A673 (cell line): ENCODE results near the gene ALG14.

Experiments used
- EZH2 ChIP-seq: fragments of 200-600 bp; sonication (generic); IDR thresholded peaks from 2 replicates; pipeline ENCODE4 v1.6.1; 2017; ENCODE audit warnings: borderline replicate concordance, low read depth, mild to moderate bottlenecking, mixed read lengths, antibody characterized with exemption, low read length; ENCODE audit not compliant: poor library complexity, severe bottlenecking
- TF ChIP-seq, protein P1 (sequence below): fragments of 300-800, 200-600 bp; sonication (generic); conservative IDR thresholded peaks from 2 replicates; pipeline ENCODE4 v1.5.1; 2017; ENCODE audit warnings: low read depth, mild to moderate bottlenecking, antibody characterized with exemption, low read length, moderate library complexity, mixed read lengths

DNA sequence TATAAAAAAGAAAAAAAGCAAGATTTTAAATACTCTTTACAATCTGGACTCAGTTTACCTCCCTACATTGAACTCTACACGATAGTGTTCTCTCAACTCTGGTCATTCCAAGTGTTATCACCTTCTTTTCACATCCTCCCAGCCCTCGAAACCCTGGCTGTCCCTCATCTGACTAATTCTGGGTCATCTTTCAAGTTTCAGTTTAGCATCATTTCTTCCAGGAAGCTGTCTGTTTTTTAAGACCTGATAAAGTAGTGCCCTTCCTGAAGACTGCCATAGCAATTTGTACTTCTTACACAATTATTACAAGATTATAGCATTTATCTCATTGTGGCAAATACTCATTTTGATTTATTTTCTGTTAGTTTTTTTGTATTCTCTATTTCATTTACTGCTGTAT lies 1.2 kb downstream of the ALG14 start:
- TF ChIP-seq EZH2 = no peak
- TF ChIP-seq, protein P1, sequence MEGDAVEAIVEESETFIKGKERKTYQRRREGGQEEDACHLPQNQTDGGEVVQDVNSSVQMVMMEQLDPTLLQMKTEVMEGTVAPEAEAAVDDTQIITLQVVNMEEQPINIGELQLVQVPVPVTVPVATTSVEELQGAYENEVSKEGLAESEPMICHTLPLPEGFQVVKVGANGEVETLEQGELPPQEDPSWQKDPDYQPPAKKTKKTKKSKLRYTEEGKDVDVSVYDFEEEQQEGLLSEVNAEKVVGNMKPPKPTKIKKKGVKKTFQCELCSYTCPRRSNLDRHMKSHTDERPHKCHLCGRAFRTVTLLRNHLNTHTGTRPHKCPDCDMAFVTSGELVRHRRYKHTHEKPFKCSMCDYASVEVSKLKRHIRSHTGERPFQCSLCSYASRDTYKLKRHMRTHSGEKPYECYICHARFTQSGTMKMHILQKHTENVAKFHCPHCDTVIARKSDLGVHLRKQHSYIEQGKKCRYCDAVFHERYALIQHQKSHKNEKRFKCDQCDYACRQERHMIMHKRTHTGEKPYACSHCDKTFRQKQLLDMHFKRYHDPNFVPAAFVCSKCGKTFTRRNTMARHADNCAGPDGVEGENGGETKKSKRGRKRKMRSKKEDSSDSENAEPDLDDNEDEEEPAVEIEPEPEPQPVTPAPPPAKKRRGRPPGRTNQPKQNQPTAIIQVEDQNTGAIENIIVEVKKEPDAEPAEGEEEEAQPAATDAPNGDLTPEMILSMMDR = no peak
